ENCODE measurements around the gene JPH4.
"Not testable (repeated sequence)": the region's sequence is repeated elsewhere in the genome, so short reads cannot be mapped to it uniquely, and the experiment has no call there.

JPH4 gene

GRCh38 chr14:23550131-23550811 lies 28.3 kb downstream of the JPH4 start:
- in situ Hi-C loops (cut with HindIII; ENCODE audit: low sequenced_read_pairs): no loop called here

GRCh38 chr14:23548351-23549318 lies 30.0 kb downstream of the JPH4 start:
- in situ Hi-C loops (cut with HindIII; ENCODE audit: low sequenced_read_pairs): no loop called here

- in situ Hi-C loops (cut with HindIII; ENCODE audit: low sequenced_read_pairs): no loop called here
Observed at GRCh38 chr14:23547924-23548323, 30.7 kb downstream of the JPH4 start.

GRCh38 chr14:23546450-23547035 lies 32.0 kb downstream of the JPH4 start:
- in situ Hi-C loops (cut with HindIII; ENCODE audit: low sequenced_read_pairs): no loop called here

- in situ Hi-C loops (cut with HindIII; ENCODE audit: low sequenced_read_pairs): no loop called here
Observed at GRCh38 chr14:23545740-23546365, 32.7 kb downstream of the JPH4 start.

- in situ Hi-C loops (cut with HindIII; ENCODE audit: low sequenced_read_pairs): no loop called here
Observed at GRCh38 chr14:23544511-23545447, 33.8 kb downstream of the JPH4 start.

GRCh38 chr14:23543403-23543802 lies 35.2 kb downstream of the JPH4 start:
- in situ Hi-C loops (cut with HindIII; ENCODE audit: low sequenced_read_pairs): no loop called here

GRCh38 chr14:23542261-23542660 lies 36.3 kb downstream of the JPH4 start:
- in situ Hi-C loops (cut with HindIII; ENCODE audit: low sequenced_read_pairs): no loop called here

GRCh38 chr14:23540141-23540469 lies 38.5 kb downstream of the JPH4 start:
- in situ Hi-C loops (cut with HindIII; ENCODE audit: low sequenced_read_pairs): no loop called here

- in situ Hi-C loops (cut with HindIII; ENCODE audit: low sequenced_read_pairs): no loop called here
Observed at GRCh38 chr14:23539248-23540140, 39.1 kb downstream of the JPH4 start.

- in situ Hi-C loops (cut with HindIII; ENCODE audit: low sequenced_read_pairs): no loop called here
Observed at GRCh38 chr14:23538785-23539184, 39.8 kb downstream of the JPH4 start.

GRCh38 chr14:23538050-23538718 lies 40.4 kb downstream of the JPH4 start:
- in situ Hi-C loops (cut with HindIII; ENCODE audit: low sequenced_read_pairs): no loop called here

- in situ Hi-C loops (cut with HindIII; ENCODE audit: low sequenced_read_pairs): no loop called here
Observed at GRCh38 chr14:23537351-23538049, 41.1 kb downstream of the JPH4 start.

GRCh38 chr14:23536906-23537305 lies 41.7 kb downstream of the JPH4 start:
- in situ Hi-C loops (cut with HindIII; ENCODE audit: low sequenced_read_pairs): not testable (repeated sequence)

GRCh38 chr14:23536494-23536893 lies 42.1 kb downstream of the JPH4 start:
- in situ Hi-C loops (cut with HindIII; ENCODE audit: low sequenced_read_pairs): no loop called here

GRCh38 chr14:23535943-23536342 lies 42.6 kb downstream of the JPH4 start:
- in situ Hi-C loops (cut with HindIII; ENCODE audit: low sequenced_read_pairs): no loop called here

- in situ Hi-C loops (cut with HindIII; ENCODE audit: low sequenced_read_pairs): loop anchor here (5.0 kb wide), 1 partner anchor 87 kb away; no protein-coding TSS in a partner anchor
Observed at GRCh38 chr14:23533652-23534435, 44.7 kb downstream of the JPH4 start.

Data from DLD1 (cell line).